AG04449 (cell line): ENCODE results near the gene SF3A2.

ENCODE experiments used
- CTCF ChIA-PET: fragments of 350-600 bp; formaldehyde crosslinking; extraction: SDS; loops from one replicate; lab custom pipeline; 2021; ENCODE audit warnings: antibody characterized with exemption; lab: Yijun Ruan, JAX
- POLR2A ChIA-PET: fragments of 400-600, 350-600 bp; formaldehyde crosslinking; extraction: SDS; loops from one replicate; lab custom pipeline; 2020; ENCODE audit warnings: antibody characterized with exemption, inconsistent platforms; lab: Yijun Ruan, JAX
- DNase-seq: peaks from one replicate; pipeline ENCODE4 v3.0.0-alpha.2; 2010; ENCODE audit warnings: low read depth, low spot score
- H3K4me3 ChIP-seq: 2 replicates; pipeline ENCODE4 v1.5.1; 2011; ENCODE audit warnings: low read depth, mild to moderate bottlenecking, control low read depth, low read length
- CTCF ChIP-seq: IDR thresholded peaks from one replicate; pipeline ENCODE4 v1.5.1; 2011; ENCODE audit warnings: mild to moderate bottlenecking, moderate library complexity, low read length, control low read depth, inconsistent platforms; ENCODE audit not compliant: insufficient read depth; ENCODE audit errors: missing control alignments

Gene SF3A2

DNA sequence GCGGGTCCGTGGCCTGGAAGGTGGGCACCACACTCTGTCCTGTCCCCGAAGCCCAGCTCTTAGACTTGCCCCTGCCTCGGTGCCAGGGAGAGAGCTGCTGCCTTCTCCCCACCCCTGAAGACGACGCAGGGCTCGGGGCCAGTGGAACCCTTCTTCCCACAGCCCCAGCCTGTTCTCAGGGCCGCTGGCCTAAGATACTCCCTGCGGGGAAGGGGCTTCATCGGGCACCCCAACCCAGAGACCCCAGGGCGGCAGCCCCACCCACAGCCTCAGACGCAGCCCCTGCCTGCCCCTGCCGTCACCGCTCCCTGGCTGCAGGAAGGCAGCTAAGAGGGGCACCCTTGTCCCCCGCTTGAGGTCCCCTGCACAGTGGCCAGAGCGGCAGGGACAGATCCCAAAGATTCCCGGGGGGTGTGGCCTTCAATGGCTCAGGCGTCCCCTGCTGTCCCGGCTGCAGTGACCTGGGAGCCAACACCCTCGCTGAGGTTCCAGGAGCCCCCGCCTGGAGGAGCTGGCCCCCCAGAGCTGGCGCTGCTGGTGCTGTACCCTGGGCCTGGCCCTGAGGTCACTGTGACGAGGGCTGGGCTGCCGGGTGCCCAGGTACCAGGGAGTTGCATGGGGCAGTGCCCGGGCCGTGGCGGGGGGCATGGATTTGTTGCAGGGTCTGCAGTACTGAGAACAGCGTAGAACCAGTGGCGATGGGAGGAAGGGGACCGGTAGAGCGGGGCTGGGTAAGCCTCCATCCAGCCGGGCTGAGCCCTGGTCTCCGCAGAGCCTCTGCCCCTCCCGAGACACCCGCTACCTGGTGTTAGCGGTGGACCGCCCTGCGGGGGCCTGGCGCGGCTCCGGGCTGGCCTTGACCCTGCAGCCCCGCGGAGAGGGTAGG is 13.5 kb downstream of the SF3A2 start:
- TF ChIP-seq CTCF: no peak
- POLR2A ChIA-PET: no interaction called here
- CTCF ChIA-PET: interaction anchor here (1.5 kb wide), 1 partner anchor 11 kb away, joined by 6 read pairs; no protein-coding TSS in a partner anchor
- no peak for DNase-seq
- H3K4me3 ChIP-seq: no peak overlapping the region

DNA sequence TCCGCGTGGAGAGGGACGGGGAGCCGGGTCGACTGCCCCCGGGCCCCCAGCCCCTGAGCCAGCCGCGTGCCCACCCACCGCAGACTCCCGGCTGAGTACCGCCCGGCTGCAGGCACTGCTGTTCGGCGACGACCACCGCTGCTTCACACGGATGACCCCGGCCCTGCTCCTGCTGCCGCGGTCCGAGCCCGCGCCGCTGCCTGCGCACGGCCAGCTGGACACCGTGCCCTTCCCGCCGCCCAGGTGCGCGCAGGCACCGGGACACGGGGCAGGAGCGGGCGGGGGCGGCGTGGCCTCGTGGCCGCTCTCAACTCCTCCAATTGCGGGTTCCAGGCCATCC is 14.1 kb downstream of the SF3A2 start:
- ChIA-PET POLR2A (no interaction called here), CTCF (interaction anchor here (4.7 kb wide), 1 partner anchor 11 kb away, joined by 22 read pairs; no protein-coding TSS in a partner anchor)
- DNase-seq: no peak
- H3K4me3 ChIP-seq: no peak overlapping the region
- no peak for TF ChIP-seq CTCF

DNA sequence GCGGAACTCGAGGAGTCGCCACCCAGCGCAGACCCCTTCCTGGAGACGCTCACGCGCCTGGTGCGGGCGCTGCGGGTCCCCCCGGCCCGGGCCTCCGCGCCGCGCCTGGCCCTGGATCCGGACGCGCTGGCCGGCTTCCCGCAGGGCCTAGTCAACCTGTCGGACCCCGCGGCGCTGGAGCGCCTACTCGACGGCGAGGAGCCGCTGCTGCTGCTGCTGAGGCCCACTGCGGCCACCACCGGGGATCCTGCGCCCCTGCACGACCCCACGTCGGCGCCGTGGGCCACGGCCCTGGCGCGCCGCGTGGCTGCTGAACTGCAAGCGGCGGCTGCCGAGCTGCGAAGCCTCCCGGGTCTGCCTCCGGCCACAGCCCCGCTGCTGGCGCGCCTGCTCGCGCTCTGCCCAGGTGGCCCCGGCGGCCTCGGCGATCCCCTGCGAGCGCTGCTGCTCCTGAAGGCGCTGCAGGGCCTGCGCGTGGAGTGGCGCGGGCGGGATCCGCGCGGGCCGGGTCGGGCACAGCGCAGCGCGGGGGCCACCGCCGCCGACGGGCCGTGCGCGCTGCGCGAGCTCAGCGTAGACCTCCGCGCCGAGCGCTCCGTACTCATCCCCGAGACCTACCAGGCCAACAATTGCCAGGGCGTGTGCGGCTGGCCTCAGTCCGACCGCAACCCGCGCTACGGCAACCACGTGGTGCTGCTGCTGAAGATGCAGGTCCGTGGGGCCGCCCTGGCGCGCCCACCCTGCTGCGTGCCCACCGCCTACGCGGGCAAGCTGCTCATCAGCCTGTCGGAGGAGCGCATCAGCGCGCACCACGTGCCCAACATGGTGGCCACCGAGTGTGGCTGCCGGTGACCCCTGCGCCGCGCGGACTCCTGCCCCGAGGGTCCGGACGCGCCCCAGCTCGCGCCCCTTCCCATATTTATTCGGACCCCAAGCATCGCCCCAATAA is 14.8 kb downstream of the SF3A2 start:
- ChIA-PET POLR2A (no interaction called here), CTCF (interaction anchor here (4.7 kb wide), 1 partner anchor 12 kb away, joined by 22 read pairs; no protein-coding TSS in a partner anchor)
- no peak for TF ChIP-seq CTCF
- no peak for DNase-seq
- no peak overlapping the region for H3K4me3 ChIP-seq

GRCh38 chr19:2252055-2252796 is 15.6 kb downstream of the SF3A2 start:
- no peak for DNase-seq
- CTCF ChIA-PET: interaction anchor here (1.0 to 4.7 kb wide), 5 partner anchors 10 to 97 kb away, joined by 3 to 22 read pairs (median 7); no protein-coding TSS in a partner anchor
- no peak overlapping the region for H3K4me3 ChIP-seq

DNA sequence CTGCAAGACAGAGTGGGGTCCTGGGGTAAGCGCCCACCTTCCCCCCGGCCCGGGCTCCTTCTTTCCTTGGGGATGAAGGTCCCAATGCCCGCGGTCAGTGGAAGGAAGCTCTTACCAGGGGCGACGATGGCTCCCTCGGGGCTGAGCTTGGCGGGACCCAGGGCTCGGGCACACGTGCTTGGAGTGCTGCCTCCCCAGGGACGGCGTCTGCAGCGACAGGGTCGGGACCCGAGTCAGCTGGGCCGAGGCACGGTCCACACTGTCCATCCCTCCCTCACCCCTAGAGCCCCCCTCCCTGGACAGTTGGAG is 16.1 kb downstream of the SF3A2 start:
- no peak for TF ChIP-seq CTCF
- no peak for DNase-seq
- H3K4me3 ChIP-seq: no peak overlapping the region
- POLR2A ChIA-PET: no interaction called here
- CTCF ChIA-PET: interaction anchor here (1.0 to 4.7 kb wide), 6 partner anchors 9 to 97 kb away, joined by 3 to 22 read pairs (median 6); partner anchors contain the start of gene PLEKHJ1

More at GRCh38 chr19:2252055-2252796, 15.6 kb downstream of the SF3A2 start:
- POLR2A ChIA-PET: no interaction called here
- no peak for TF ChIP-seq CTCF
